GM21528 (cell line): ENCODE measurements around the gene PTPN14.
A peak's percentile ranks its signal among the peaks of the same experiment; 100 is the strongest.
"Not testable (repeated sequence)": the region's sequence is repeated elsewhere in the genome, so short reads cannot be mapped to it uniquely, and the experiment has no call there.

Experiments used
- ATAC-seq: cut with Tn5 transposase; IDR thresholded peaks from one replicate; pipeline ENCODE4 v1.9.1; 2021; ENCODE audit warnings: mild to moderate bottlenecking, moderate library complexity; ENCODE audit not compliant: unreplicated experiment, low FRiP score

PTPN14 gene

GRCh38 chr1:214514032-214514818 lies 37.2 kb downstream of the PTPN14 start:
- no peak for ATAC-seq

- ATAC-seq = no peak
Measured at GRCh38 chr1:214513394-214513793, 38.0 kb downstream of the PTPN14 start.

- ATAC-seq = no peak
Measured at GRCh38 chr1:214511639-214511998, 39.8 kb downstream of the PTPN14 start.

GRCh38 chr1:214510914-214511638 lies 40.3 kb downstream of the PTPN14 start:
- no peak for ATAC-seq

- ATAC-seq = no peak
Measured at GRCh38 chr1:214510477-214510876, 40.9 kb downstream of the PTPN14 start.

- ATAC-seq = not testable (repeated sequence)
Measured at GRCh38 chr1:214509622-214510021, 41.8 kb downstream of the PTPN14 start.

- peak; percentile 83 for ATAC-seq
Measured at GRCh38 chr1:214506972-214507431, 44.4 kb downstream of the PTPN14 start.

GRCh38 chr1:214505134-214505533 lies 46.3 kb downstream of the PTPN14 start:
- no peak for ATAC-seq

- ATAC-seq = no peak
Measured at GRCh38 chr1:214504330-214504729, 47.1 kb downstream of the PTPN14 start.

- no peak for ATAC-seq
Measured at GRCh38 chr1:214503553-214503952, 47.8 kb downstream of the PTPN14 start.

- ATAC-seq = no peak
Measured at GRCh38 chr1:214500340-214501055, 50.9 kb downstream of the PTPN14 start.

- no peak for ATAC-seq
Measured at GRCh38 chr1:214499732-214500131, 51.7 kb downstream of the PTPN14 start.

- no peak for ATAC-seq
Measured at GRCh38 chr1:214498021-214498420, 53.4 kb downstream of the PTPN14 start.

GRCh38 chr1:214496126-214496525 lies 55.3 kb downstream of the PTPN14 start:
- no peak for ATAC-seq

GRCh38 chr1:214494706-214495105 lies 56.7 kb downstream of the PTPN14 start:
- ATAC-seq = no peak

- ATAC-seq = not testable (repeated sequence)
Measured at GRCh38 chr1:214494179-214494578, 57.2 kb downstream of the PTPN14 start.

GRCh38 chr1:214493126-214493796 lies 58.1 kb downstream of the PTPN14 start:
- no peak for ATAC-seq

GRCh38 chr1:214492401-214493075 lies 58.9 kb downstream of the PTPN14 start:
- ATAC-seq = no peak

- no peak for ATAC-seq
Measured at GRCh38 chr1:214491468-214492146, 59.8 kb downstream of the PTPN14 start.

GRCh38 chr1:214485151-214485550 lies 66.3 kb downstream of the PTPN14 start:
- ATAC-seq = no peak
